HepG2 (cell line): ENCODE data around the gene AGR2. TPM values are rescaled to one million over a fixed set of nuclear protein-coding genes. Genes with fewer than 3 reads are reported as not detected.

Experiments
- ATAC-seq: fragments of 200-7000 bp; cut with Tn5 transposase; 3 replicates; pipeline ENCODE4 v1.9.1; 2020; ENCODE audit warnings: mild to moderate bottlenecking, moderate library complexity
- BruUV-seq: library from RNA; stranded (reverse); fragments of 400-500 nt; replicated peaks from 2 replicates; lab custom pipeline; 2021; lab: Mats Ljungman, UMichigan
- CTCF ChIA-PET: fragments of 300-600 bp; formaldehyde crosslinking; extraction: SDS; loops from one replicate; lab custom pipeline; 2021; ENCODE audit warnings: low total read pairs, inconsistent platforms, low intra/inter-chr PET ratio; lab: Yijun Ruan, JAX
- POLR2A ChIA-PET: fragments of 350-600 bp; sonication (Branson Sonifier 250); formaldehyde crosslinking; loops from one replicate; lab custom pipeline; 2020; ENCODE audit warnings: antibody characterized with exemption, inconsistent platforms; lab: Yijun Ruan, JAX
- DNase-seq: peaks from one replicate; pipeline ENCODE4 v3.0.0-alpha.2; 2015; ENCODE audit warnings: low spot score
- FAIRE-seq: peaks from 3 replicates; lab custom pipeline; 2011; peaks lifted over from hg19 to GRCh38; lab: Jason Lieb, UNC
- H2AFZ ChIP-seq: one replicate; pipeline ENCODE4 v1.6.1; 2011; ENCODE audit warnings: low read length, inconsistent platforms
- H3K27ac ChIP-seq: fragments of 300-600 bp; 3 replicates; pipeline ENCODE4 v1.8.0; 2011; ENCODE audit warnings: mixed run types, mild to moderate bottlenecking, mixed read lengths, low read length, inconsistent platforms; ENCODE audit not compliant: insufficient read depth; ENCODE audit errors: extremely low read length
- H3K27me3 ChIP-seq, 2 experiments: fragments of 200-600 bp in 1 of 2; 2 replicates in 1 of 2; 3 replicates in 1 of 2; pipeline versions ENCODE4 v1.6.0 to v1.8.0; 2011; ENCODE audit warnings: low read length in 2 of 2, mild to moderate bottlenecking in 2 of 2, moderate library complexity in 2 of 2, inconsistent platforms in 1 of 2; ENCODE audit not compliant: insufficient read depth in 2 of 2, control insufficient read depth in 1 of 2
- H3K36me3 ChIP-seq, 2 experiments: fragments of 200-600 bp in 1 of 2; replicated peaks in 1 of 2; 2 replicates in 1 of 2; 3 replicates in 1 of 2; pipeline versions ENCODE4 v1.5.1 to v1.8.0; 2011; ENCODE audit warnings: low read length in 2 of 2, inconsistent platforms in 1 of 2; ENCODE audit not compliant: insufficient read depth in 2 of 2, control insufficient read depth in 1 of 2
- H3K4me1 ChIP-seq: 2 replicates; pipeline ENCODE4 v1.5.1; 2012; ENCODE audit warnings: low read length, inconsistent platforms; ENCODE audit not compliant: insufficient read depth
- H3K4me2 ChIP-seq: 2 replicates; pipeline ENCODE4 v1.6.0; 2011; ENCODE audit warnings: low read depth, low read length, inconsistent platforms
- H3K4me3 ChIP-seq, 3 experiments: fragments of 200-600 bp in 1 of 3; sonication (generic), shearing (Covaris generic) in 1 of 3; replicated peaks in 1 of 3; 2 replicates each; pipeline ENCODE4 v1.5.1; 2011 to 2016; ENCODE audit warnings: low read length in 3 of 3, inconsistent platforms in 2 of 3, low read depth in 2 of 3, mild to moderate bottlenecking in 2 of 3, control low read depth in 1 of 3, mixed read lengths in 1 of 3; ENCODE audit not compliant: insufficient read depth in 1 of 3
- H3K79me2 ChIP-seq: one replicate; pipeline ENCODE4 v1.6.1; 2011; ENCODE audit warnings: low read length, inconsistent platforms; ENCODE audit not compliant: insufficient read depth
- H3K9ac ChIP-seq: 2 replicates; pipeline ENCODE4 v1.6.0; 2011; ENCODE audit warnings: mild to moderate bottlenecking, low read depth, low read length, inconsistent platforms; ENCODE audit not compliant: insufficient read depth
- H3K9me3 ChIP-seq: 2 replicates; pipeline ENCODE4 v1.5.1; 2012; ENCODE audit warnings: mild to moderate bottlenecking, low read length
- H4K20me1 ChIP-seq: 2 replicates; pipeline ENCODE4 v1.6.0; 2011; ENCODE audit warnings: inconsistent platforms, mild to moderate bottlenecking, low read length, moderate library complexity; ENCODE audit not compliant: insufficient read depth
- ATF1 ChIP-seq: IDR thresholded peaks from 2 replicates; pipeline ENCODE4 v1.6.1; 2016; ENCODE audit warnings: mild to moderate bottlenecking, control low read depth
- EED ChIP-seq: sonication (generic); formaldehyde crosslinking; IDR thresholded peaks from 2 replicates; pipeline ENCODE4 v1.5.0; 2020; ENCODE audit warnings: mild to moderate bottlenecking, missing genetic modification reagents
- EP300 ChIP-seq, 3 experiments: sonication (generic) in 1 of 3; formaldehyde crosslinking in 1 of 3; IDR thresholded peaks; 2 replicates each; pipeline versions ENCODE4 v1.5.1 to v1.6.1; 2011 to 2020; ENCODE audit warnings: low read depth in 2 of 3, low read length in 2 of 3, borderline replicate concordance in 1 of 3, improper control_type of control experiment in 1 of 3, mild to moderate bottlenecking in 1 of 3, missing genetic modification reagents in 1 of 3, moderate library complexity in 1 of 3
- FOXP4 ChIP-seq: sonication (generic); formaldehyde crosslinking; IDR thresholded peaks from 2 replicates; pipeline ENCODE4 v1.4.0; 2020; ENCODE audit warnings: missing genetic modification reagents
- GTF2F1 ChIP-seq: fragments of 150-350 bp; IDR thresholded peaks from 2 replicates; pipeline ENCODE4 v1.6.1; 2014; ENCODE audit warnings: low read length
- GZF1 ChIP-seq: sonication (generic); formaldehyde crosslinking; IDR thresholded peaks from 2 replicates; pipeline ENCODE4 v1.5.1; 2020; ENCODE audit warnings: mild to moderate bottlenecking, missing genetic modification reagents
- ISX ChIP-seq: sonication (generic); formaldehyde crosslinking; conservative IDR thresholded peaks from 2 replicates; pipeline ENCODE4 v1.5.0; 2020; ENCODE audit warnings: missing genetic modification reagents
- MAFF ChIP-seq: IDR thresholded peaks from 2 replicates; pipeline ENCODE4 v1.6.1; 2011; ENCODE audit warnings: low read depth, low read length, improper control_type of control experiment
- ONECUT2 ChIP-seq: sonication (generic); formaldehyde crosslinking; IDR thresholded peaks from 2 replicates; pipeline ENCODE4 v1.4.0; 2020; ENCODE audit warnings: missing genetic modification reagents
- SALL2 ChIP-seq: sonication (generic); formaldehyde crosslinking; IDR thresholded peaks from 2 replicates; pipeline ENCODE4 v1.8.1; 2023; ENCODE audit warnings: mild to moderate bottlenecking, missing genetic modification reagents, inconsistent platforms
- SMAD1 ChIP-seq: sonication (generic); formaldehyde crosslinking; IDR thresholded peaks from 2 replicates; pipeline ENCODE4 v1.4.0; 2020; ENCODE audit warnings: missing genetic modification reagents, low read depth, mild to moderate bottlenecking, borderline replicate concordance
- STAT6 ChIP-seq: sonication (generic); formaldehyde crosslinking; IDR thresholded peaks from 2 replicates; pipeline ENCODE4 v1.4.0; 2020; ENCODE audit warnings: missing genetic modification reagents, mild to moderate bottlenecking, borderline replicate concordance
- TBX3 ChIP-seq: fragments of 450-650 bp; IDR thresholded peaks from 2 replicates; pipeline ENCODE4 v1.6.1; 2017; ENCODE audit warnings: antibody characterized with exemption, mild to moderate bottlenecking, inconsistent platforms, borderline replicate concordance
- ZBTB8A ChIP-seq: sonication (generic); formaldehyde crosslinking; IDR thresholded peaks from 2 replicates; pipeline ENCODE4 v1.4.0; 2020; ENCODE audit warnings: mild to moderate bottlenecking, low read depth, missing genetic modification reagents, borderline replicate concordance
- WGBS: methylation state at CpG from one replicate; pipeline ENCODE4 v1.1.6; 2017; ENCODE audit warnings: low lambda C conversion rate; 5-methylcytosine and 5-hydroxymethylcytosine counted together
- in situ Hi-C: cut with HindIII; loops from 2 replicates; pipeline ENCODE4 v1.10.0; 2017; ENCODE audit warnings: low pct_unique_long_range_greater_than_20kb; ENCODE audit not compliant: extremely low pct_ligation_motif_present
- intact Hi-C: fragments of 100-400 bp; cut with micrococcal nuclease; formaldehyde crosslinking; loops from one replicate; pipeline ENCODE4 v1.10.0; 2022; ENCODE audit not compliant: unreplicated experiment
- polyA plus RNA-seq, 8 experiments: library from polyadenylated mRNA; depleted of rRNA in 3 of 8; stranded (reverse) in 7 of 8; unstranded in 1 of 8; fragments of >200 nt; fragmentation: Illumina TruSeq in 4 of 8; extraction: Trizol in 4 of 8; gene quantifications; 2 replicates each; pipeline versions ENCODE4 v1.2.1 to v1.2.3, GENCODE V29; 2011 to 2016; ENCODE audit warnings: low read depth in 4 of 8, missing spikeins in 1 of 8, mixed read lengths in 1 of 8; ENCODE audit not compliant: insufficient read depth in 1 of 8
- total RNA-seq, 5 experiments: library from RNA; depleted of rRNA; stranded (reverse); fragments of >200 nt; fragmentation: Illumina TruSeq; extraction: Trizol; gene quantifications; 2 replicates each; pipeline ENCODE4 v1.2.3, GENCODE V29; 2016; ENCODE audit warnings: low read depth in 1 of 5
- TF ChIP-seq, protein P1 (sequence below): IDR thresholded peaks from 2 replicates; pipeline ENCODE4 v1.6.1; 2018; ENCODE audit warnings: missing genetic modification reagents
- TF ChIP-seq, protein P2 (sequence below): sonication (generic); formaldehyde crosslinking; conservative IDR thresholded peaks from 2 replicates; pipeline ENCODE4 v1.8.0; 2022; ENCODE audit warnings: low read depth, missing genetic modification reagents

Gene AGR2
- total and polyA plus RNA-seq, 2 of the 13 experiments (the other 11 are each of a cell fraction or from before 2014, with no cell fraction given): 1.7 to 2.9 TPM

GRCh38 chr7:16838386-16838785 is 33.6 kb upstream of the AGR2 start:
- no peak overlapping the region for H2AFZ ChIP-seq
- no peak for DNase-seq
- H3K9ac ChIP-seq: no peak overlapping the region
- no TSS peak for BruUV-seq
- H3K4me3 ChIP-seq: no peak overlapping the region
- no peak overlapping the region for H3K27ac ChIP-seq
- ChIA-PET CTCF (no interaction called here), POLR2A (no interaction called here)
- no peak overlapping the region for H3K4me2 ChIP-seq
- no peak for FAIRE-seq
- H3K9me3 ChIP-seq: no peaks in the 10 kb centered on the region
- H3K79me2 ChIP-seq: no peaks in the 10 kb centered on the region
- no peaks in the 10 kb centered on the region for H4K20me1 ChIP-seq
- intact Hi-C loops: no loop called here
- in situ Hi-C loops: no loop called here
- WGBS: 11% methylated on average over 3 of the region's 3 CpGs
- H3K4me1 ChIP-seq: no peaks in the 10 kb centered on the region
- no peaks in the 10 kb centered on the region for H3K36me3 ChIP-seq
- ATAC-seq: no peak
- 0 out of 5 replicates have a peak, but pooled peaks cover 0 to 3% of the 10 kb centered on the region in 2 experiments for H3K27me3 ChIP-seq
- TF ChIP-seq EED: no peak
- no peak for TF ChIP-seq STAT6 (CRISPR knock-in tag)
- TF ChIP-seq MAFF: no peak
- no peak for TF ChIP-seq TBX3
- no peak for TF ChIP-seq ONECUT2 (CRISPR knock-in tag)
- TF ChIP-seq FOXP4: no peak
- no peak for TF ChIP-seq GZF1 (CRISPR knock-in tag)
- no peak for TF ChIP-seq EP300 (IDR thresholded peaks at IDR 0.05; ENCODE audit: low read depth in 2 of 2, low read length in 2 of 2)
- TF ChIP-seq EP300 (CRISPR knock-in tag; IDR thresholded peaks at IDR 0.05; ENCODE audit: borderline replicate concordance): no peak
- no peak for TF ChIP-seq ATF1
- TF ChIP-seq ISX (CRISPR knock-in tag): no peak
- TF ChIP-seq SALL2 (CRISPR knock-in tag): no peak
- TF ChIP-seq, protein P1, sequence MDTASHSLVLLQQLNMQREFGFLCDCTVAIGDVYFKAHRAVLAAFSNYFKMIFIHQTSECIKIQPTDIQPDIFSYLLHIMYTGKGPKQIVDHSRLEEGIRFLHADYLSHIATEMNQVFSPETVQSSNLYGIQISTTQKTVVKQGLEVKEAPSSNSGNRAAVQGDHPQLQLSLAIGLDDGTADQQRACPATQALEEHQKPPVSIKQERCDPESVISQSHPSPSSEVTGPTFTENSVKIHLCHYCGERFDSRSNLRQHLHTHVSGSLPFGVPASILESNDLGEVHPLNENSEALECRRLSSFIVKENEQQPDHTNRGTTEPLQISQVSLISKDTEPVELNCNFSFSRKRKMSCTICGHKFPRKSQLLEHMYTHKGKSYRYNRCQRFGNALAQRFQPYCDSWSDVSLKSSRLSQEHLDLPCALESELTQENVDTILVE (CRISPR knock-in tag): no peak
- no peak for TF ChIP-seq GTF2F1
- TF ChIP-seq ZBTB8A: no peak
- TF ChIP-seq SMAD1 (CRISPR knock-in tag): no peak
- TF ChIP-seq, protein P2, sequence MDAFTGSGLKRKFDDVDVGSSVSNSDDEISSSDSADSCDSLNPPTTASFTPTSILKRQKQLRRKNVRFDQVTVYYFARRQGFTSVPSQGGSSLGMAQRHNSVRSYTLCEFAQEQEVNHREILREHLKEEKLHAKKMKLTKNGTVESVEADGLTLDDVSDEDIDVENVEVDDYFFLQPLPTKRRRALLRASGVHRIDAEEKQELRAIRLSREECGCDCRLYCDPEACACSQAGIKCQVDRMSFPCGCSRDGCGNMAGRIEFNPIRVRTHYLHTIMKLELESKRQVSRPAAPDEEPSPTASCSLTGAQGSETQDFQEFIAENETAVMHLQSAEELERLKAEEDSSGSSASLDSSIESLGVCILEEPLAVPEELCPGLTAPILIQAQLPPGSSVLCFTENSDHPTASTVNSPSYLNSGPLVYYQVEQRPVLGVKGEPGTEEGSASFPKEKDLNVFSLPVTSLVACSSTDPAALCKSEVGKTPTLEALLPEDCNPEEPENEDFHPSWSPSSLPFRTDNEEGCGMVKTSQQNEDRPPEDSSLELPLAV (CRISPR knock-in tag): no peak
